OCI-LY1 (cell line): ENCODE measurements around the gene TMEM44.

Experiments used
- CTCF ChIP-seq: fragments of 200-600 bp; sonication (generic), shearing (Covaris generic); IDR thresholded peaks from 2 replicates; pipeline ENCODE4 v1.5.1; 2017; ENCODE audit warnings: mild to moderate bottlenecking, antibody characterized with exemption, low read length, moderate library complexity, mixed read lengths
- EZH2 ChIP-seq: fragments of 200-600 bp; sonication (generic), shearing (Covaris generic); IDR thresholded peaks from 2 replicates; pipeline ENCODE4 v1.8.0; 2017; ENCODE audit warnings: borderline replicate concordance, mixed run types, mild to moderate bottlenecking, antibody characterized with exemption, low read length, moderate library complexity, mixed read lengths

DNA sequence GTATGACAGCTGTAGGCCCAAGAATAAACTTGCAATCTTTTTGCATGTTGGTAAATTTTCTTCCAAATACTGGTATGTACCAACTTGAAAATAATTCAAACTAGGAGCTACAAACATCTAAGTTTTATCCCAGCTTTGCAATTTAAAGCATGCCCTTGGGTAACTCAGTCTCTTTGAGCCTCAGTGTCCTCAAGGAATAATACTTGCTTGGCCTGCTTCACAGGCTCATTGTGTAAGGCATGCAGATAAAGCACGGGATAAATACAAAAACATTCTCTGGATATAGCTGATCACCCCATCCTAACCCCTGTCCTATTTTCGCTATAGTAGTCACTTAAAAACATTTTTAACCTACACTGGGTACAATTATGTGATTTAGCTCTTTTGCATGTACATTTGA, 9.6 kb upstream of the TMEM44 start:
- TF ChIP-seq CTCF = no peak
- no peak for TF ChIP-seq EZH2
